Umbilical cord (tissue), 2 donors: ENCODE measurements around the gene CAD. TPM values are rescaled to one million over a fixed set of nuclear protein-coding genes. Genes with fewer than 3 reads are reported as not detected.
"Not testable (repeated sequence)": the region's sequence is repeated elsewhere in the genome, so short reads cannot be mapped to it uniquely, and the experiment has no call there.

Experiments used
- DNase-seq: peaks from one replicate; pipeline ENCODE4 v3.0.0-alpha.2; 2015; ENCODE audit warnings: low spot score
- total RNA-seq: library from RNA; depleted of rRNA; stranded (reverse); fragments of >200 nt; gene quantifications from one replicate; pipeline ENCODE4 v1.2.3, GENCODE V29; 2014; ENCODE audit warnings: low replicate concordance; ENCODE audit not compliant: insufficient read depth

The CAD gene
- total RNA-seq: 45.0 TPM

DNA sequence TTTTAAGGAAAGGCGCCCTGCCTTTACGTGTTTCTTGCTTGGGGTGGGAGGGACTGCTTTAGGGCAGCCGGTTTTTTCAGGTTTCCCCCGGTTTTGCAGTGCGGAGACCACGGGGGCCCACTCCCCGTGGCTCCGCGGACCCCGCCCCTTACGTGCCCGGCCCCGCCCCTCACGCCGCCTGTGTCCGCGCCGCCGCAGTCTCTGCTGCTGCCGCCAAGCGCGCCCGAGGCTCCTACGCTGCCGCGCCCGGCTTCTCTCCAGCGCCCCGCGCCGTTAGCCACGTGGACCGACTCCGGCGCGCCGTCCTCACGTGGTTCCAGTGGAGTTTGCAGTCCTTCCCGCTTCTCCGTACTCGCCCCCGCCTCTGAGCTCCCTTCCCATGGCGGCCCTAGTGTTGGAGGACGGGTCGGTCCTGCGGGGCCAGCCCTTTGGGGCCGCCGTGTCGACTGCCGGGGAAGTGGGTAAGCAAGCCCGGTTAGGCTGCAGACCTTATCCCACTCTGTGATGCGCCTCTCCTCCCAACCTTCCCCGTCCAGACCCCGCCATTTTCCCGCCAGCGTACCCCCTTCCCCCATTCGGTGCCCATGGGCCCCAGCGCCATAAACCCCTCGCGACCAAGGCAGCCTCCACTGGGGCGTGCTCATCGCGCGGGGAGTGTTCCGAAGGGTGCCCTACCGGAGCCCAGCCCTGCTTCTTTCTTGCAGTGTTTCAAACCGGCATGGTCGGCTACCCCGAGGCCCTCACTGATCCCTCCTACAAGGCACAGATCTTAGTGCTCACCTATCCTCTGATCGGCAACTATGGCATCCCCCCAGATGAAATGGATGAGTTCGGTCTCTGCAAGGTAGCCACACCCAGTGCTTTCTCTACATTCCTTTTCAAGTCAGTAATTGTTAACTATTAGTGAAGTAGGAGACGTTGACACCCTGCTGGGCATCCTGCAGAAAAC lies at the start of gene CAD:
Gene CAD (plus strand): TSS at position 197 of the 949 bp plus-strand sequence. CDS start 183 bp downstream, at position 380.
- DNase-seq: peak; percentile 91

DNA sequence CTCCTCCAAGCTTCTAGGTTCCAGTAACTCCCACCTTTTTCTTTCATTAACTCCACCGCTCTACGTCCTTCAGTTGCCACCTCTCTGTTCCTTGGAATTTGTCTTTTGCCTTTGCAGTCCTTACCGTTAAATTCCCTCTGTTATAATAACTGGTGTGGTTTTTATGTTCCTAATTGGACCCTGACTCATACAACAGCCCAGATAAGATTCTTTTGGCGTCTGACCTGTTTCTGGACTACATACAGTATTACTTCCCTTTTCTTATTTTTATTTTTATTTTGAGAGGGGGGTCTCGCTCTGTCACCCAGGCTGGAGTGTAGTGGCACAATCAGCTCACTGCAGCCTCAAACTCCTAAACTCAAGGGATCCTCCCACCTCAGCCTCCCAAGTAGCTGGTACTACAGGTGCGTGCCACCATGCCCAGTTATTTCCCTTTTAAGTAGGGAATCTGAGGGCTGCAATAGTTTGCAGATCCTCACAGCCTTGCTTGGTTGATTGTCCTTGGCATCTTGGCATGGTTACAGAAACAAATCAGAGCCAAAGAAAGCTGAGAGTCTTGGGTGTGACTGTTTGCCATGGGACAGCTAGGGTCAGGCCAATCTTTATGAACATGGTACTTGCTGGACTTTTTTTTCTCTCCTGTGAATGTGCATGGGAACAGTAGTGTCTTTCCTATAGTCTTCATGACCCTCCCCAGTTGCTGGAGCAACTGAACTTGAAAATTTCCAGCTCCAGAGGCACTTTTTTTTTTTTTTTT lies 46.4 kb upstream of the CAD start:
- DNase-seq: no peak

DNA sequence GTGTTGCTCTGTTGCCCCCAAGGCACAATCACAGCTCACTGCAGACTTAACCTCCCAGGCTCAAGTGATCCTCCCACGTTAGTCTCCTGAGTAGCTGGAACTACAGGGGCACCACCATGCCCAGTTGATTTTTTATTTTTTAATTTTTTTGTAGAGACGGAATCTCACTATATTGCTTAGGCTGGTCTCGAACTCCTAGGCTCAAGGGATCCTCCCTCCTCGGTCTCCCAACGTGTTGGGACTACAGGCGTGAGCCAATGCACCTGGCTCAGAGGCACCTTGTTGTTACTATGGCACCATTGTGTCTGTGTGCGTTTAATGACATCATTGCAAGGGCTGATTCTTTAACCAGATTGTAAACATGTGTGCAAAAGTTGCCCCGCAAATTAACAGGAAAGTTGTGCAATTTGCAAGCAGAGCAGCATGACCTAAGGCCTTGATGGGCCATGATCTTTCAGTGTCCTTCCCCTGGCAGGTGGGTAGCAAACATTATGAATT lies 45.8 kb upstream of the CAD start:
- DNase-seq: no peak

DNA sequence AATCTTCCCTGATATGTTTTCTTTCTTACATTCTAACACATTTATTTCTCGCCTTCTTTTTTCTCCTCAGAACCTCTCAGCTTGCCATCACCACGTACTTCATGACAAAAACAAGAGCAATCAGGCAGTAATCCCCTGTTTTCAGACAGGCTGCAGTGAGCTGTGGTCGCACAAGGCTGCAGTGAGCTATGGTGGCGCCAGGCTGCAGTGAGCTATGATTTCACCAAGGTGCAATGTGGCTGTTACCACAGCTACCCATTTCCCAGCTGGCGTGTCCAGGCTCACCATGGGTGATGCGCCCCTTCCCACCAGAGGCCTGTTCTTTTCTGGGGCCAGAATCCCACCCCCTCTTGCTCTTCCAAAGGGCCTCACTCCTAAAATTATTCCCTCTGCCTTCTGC lies 42.5 kb upstream of the CAD start:
- DNase-seq: no peak

DNA sequence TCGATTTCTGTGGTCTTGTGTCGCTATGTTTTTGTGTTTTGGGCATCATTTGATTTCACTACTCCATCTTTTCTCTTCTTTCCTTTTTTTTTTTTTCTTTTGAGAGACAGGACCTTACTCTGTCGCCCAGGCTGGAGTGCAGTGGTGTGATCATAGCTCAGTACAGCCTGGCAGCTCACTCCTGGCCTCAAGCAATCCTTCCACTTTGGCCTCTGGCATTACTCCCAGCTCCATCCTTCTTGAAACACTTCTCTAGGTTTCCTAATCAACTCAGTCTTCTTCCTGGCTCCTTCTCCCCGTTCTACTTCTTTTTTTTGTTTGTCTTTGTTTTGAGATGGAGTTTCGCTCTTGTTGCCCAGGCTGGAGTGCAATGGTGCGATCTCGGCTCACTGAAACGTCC lies 41.8 kb upstream of the CAD start:
- DNase-seq: no peak

DNA sequence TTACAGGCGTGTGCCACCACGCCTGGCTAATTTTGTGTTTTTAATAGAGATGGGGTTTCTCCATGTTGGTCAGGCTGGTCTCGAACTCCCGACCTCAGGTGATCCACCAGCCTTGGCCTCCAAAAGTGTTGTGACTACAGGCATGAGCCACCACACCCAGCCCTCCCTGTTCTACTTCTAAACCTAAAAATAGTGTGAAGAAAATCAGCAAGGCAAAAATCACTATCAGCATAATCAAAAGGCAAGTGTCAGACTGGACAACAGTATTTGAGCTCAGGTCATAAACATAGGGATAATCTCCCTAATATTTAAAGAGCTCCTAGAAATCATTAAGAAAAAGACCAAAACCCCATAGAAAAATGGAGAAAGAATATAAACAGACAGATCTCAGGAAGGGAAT lies 41.4 kb upstream of the CAD start:
- DNase-seq: not testable (repeated sequence)

DNA sequence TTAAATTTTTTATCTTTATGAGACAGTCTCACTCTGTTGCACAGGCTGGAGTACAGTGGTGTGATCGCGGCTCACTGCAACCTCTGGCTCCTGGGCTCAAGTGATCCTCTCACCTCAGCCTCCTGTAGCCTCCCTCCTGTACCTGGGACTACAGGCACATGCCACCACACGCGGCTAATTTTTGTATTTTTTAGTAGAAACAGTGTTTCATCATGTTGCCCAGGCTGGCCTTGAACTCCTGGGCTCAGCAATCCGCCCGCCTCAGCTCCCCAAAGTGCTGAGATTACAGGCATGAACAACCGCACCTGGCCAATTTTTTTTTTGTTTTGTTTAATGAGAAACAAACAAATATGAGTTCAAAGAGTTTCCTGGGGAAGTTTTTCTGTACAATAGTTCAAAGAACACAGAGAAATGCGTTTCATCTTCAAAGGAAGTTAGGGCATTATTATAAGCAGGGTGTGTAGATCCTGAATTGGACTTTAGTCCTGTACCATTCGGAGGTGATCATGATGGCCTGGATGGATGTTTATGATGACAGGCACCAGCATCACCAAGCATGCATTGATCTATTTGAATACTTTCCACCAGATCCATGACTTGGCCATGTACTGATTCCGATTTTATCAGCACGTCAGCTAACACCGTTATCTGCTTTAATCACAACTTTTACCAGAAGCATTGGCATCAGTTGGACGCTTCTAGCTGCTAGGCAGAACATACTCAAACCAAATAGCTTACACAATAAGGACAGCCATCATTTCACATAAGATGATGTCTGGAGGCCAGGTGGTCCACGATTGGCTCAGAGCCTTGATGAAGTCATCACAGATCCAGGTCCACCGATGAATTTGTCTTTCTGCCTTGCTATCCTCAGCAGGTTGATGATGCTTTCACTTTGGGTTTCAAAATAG lies 39.5 kb upstream of the CAD start:
- DNase-seq: no peak

DNA sequence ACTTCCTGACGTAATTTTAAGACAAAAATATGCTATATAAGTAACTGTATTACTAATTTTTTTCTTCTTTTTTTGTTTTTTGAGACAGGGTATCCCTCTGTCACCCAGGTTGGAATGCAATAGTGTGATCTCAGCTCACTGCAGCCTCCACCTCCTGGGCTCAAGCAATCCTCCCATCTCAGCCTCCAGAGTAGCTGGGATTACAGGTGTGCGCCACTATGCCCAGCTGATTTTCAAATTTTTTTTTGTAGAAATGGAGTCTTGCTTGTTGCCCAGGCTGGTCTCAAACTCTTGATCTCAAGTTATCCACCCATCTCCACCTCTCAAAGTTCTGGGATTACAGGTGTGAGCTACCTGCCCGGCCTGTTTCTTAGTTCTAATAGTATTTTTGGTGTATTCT lies 38.7 kb upstream of the CAD start:
- DNase-seq: no peak

DNA sequence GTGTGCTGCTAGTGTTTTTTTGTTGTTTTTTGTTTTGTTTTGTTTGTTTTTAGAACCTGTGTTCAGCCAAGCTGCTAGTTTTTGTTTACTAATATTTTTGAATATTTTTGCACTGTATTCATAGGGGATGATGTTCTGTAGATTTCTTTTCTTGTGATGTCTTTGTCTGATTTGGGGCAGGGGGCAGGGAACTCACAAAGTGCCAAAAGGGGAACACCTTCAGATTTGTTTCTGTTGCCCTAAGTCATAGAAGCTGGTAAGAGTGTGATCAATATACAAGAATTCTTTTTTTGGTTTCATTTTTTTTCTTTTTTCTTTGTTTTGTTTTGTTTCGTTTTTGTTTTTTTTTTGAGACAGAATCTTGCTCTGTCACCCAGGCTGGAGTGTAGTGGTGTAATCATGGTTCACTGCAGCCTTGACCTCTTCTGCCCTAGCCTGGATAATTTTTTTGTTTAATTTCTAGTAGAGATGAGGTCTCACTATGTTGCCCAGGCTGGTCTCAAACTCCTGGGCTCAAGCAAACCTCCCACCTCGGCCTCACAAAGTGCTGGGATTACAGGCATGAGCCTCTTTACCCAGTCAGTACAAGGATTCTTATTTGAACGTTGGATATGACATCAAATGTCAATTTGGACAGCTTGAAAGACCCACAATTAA lies 37.7 kb upstream of the CAD start:
- DNase-seq: no peak

DNA sequence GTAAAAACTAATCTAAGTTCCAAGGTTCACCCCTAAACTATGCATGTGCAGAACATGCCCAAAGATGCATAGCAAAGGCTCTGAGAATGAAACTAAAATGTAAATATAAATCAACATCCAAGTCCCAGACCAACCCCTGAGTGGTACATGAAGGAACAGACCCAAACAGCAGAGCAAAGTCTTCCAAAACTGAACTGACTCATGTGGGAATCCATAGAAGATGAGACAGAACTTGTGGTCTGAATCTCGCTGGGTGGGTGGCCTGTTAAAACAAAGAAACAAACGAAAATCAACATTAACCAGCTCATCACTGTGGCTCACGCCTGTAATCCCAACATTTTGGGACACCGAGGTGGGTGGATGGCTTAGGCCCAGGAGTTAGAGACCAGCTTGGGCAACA lies 34.8 kb upstream of the CAD start:
- no peak for DNase-seq

DNA sequence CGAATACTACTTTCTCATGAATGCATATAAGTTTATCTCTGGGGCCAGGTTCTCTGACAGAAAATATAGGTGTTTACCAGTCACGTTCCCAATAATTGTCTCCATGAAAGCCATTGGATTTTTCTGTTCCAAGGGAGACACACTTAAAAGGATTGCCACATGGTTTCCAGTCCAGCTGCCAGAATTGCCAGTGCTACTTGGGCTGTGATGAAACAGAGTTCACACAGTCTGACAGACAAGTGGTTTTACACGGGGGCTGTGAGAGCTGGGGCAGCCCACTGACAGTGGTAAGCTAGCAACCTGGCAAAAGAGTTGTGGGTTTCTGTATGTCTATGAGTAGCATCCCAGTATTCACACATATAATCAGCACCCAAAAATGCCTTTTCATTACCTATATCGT lies 33.1 kb upstream of the CAD start:
- no peak for DNase-seq

DNA sequence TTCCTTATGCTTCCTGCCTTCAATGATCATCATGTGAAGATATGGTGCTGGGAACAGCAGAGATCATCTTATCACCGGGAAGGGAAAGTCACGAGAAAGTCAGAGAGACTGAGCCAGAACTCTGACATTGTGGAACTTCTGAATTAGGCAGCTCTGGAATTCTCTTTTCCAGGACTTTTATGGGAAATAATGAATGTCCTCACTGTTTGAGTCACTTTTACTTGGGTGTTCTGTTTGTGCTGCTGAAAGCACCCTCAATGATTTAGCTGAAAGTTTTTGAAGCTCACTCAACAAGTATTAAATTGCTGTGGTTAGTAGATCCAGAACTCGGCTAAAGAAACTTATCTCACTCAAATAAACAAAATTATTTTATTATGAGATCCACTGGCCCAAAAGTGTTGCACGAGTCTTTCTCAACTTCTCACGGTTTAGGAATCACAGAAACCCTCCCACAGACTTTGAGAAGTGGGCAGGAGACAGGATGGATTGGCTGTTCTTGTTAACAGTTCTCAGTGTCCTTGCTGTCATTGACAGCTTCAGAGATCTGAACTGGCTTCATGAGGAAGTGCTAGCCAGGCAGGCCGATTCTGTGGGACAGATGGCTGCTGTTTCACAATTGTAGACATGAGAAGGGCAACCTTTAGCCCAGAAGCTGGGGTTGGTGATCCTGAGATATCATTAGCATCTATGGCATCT lies 31.7 kb upstream of the CAD start:
- peak; percentile 17 for DNase-seq

DNA sequence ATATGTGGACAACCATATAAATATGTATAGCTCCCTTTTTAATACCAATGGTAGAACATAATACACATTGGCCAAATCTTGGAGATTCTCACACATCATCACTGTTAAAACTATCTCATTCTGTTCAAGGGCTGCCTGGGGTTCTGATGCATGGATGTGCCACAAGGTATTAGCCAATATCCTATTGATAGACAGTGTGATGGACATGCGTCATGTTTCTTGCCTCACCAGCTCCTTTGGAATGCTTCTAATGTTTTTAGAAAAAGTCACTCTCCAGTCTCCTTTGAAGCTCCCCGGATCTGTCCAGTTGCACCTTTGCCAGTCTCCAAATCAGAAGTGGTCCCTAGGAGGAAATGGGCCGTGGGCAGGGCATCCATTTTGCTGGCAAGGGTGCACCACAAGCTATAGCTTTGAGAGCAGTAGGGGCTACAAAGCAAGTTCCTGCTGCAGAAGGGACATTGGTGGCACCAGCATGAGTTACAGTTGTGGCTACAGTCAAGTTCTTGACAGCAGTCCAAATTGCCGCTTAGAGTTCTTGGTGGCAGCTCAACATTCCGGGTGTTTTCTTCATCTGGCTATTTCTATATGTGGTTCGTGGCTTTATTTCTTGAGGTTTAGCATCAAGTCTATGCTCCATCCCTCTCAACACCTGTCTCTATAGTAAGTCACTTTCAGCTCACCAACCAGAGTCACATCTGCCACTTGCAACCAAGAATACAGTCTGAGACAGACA lies 30.4 kb upstream of the CAD start:
- no peak for DNase-seq

DNA sequence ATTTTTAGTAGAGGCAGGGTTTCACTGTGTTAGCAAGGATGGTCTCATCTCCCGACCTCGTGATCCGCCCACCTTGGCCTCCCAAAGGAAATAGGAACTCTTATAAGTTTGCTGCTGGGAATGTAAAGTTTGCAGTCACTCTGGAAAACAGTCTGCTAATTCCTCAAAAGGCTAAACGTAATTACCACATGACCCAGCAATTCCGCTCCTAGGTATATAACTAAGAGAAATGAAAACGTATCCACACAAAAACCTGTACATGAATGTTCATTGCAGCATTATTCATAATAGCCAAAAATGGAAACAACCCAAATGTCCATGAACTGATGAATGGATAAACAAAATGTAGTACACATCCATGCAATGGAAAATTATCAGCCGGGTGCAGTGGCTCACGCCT lies 27.2 kb upstream of the CAD start:
- no peak for DNase-seq

DNA sequence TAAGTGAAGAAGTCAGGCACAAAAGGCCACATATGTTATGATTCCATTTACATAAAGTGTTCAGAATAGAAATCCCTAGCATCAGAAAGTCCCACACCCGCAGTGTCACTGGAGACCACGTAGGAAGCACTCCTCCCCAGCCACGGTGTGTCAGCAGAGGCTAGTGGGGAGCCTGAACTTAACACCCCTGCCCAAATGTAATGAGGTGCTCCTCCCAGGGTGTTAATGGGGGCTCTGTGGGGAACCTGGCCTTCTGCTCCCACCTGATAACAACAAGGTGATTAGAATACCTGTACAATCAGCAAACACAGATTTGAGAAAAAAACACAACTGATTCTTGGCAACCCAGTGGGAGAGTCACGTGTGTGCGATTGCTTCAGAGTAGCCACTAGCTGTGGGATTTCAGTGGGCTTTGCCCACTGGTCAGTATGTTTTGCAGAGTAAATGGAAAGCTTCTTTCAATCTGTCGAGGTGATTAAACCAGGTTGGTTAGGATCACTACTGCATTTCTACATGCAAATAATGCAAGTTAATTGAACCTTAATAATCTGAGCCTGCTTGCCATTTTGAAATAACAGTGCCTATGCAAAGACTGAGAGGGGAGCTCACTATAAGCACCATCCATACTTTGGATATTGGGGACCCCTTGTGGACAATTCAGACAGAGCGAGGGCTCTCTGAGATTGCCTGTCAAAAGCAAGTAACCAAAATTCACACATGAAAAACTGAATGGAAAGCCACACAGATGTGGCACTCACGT lies 25.9 kb upstream of the CAD start:
- peak; percentile 68 for DNase-seq

DNA sequence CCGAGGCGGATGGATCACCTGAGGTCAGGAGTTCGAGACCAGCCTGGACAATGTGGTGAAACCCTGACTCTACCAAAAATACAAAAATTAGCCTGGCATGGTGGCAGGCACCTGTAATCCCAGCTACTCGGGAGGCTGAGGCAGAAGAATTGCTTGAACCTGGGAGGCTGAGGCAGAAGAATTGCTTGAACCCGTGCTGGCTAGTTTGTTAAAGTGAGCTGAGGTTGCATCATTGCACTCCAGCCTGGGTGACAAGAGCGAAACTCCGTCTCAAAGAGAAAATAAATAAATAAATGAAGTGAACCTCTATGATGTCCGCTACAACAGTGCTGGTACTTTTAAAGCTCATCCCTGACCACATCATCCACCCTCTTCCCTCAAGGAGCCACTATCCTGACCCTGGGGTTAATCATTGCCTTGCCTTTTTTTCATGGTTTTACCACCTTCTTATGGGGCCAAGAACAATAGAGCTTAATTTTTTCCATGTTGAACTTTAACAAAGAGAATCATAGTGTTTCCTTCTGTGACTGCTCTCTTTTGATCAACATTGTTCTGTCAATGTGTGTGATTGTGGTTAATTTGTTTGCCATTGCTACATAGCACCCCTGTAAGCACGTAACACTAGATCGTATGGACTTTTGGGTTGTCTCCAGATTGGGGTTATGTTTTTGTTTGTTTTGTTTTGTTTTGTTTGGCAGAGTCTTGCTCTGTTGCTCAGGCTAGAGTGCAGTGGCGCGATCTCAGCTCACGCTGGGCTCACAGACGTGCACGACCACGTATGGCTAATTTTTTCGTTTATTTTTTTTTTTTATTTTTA lies 22.4 kb upstream of the CAD start:
- DNase-seq: no peak

DNA sequence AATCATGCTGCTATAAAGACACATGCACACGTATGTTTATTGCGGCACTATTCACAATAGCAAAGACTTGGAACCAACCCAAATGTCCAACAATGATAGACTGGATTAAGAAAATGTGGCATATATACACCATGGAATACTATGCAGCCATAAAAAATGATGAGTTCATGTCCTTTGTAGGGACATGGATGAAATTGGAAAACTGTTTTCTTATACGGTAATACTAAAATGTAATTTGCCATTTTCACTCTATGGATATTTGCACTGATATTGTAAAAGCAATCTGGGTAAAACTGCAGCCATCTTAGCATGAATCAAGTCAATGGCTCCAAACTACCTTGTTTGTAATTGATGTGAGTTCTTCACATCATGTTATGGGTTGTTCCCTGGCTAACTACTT lies 21.4 kb upstream of the CAD start:
- not testable (repeated sequence) for DNase-seq

DNA sequence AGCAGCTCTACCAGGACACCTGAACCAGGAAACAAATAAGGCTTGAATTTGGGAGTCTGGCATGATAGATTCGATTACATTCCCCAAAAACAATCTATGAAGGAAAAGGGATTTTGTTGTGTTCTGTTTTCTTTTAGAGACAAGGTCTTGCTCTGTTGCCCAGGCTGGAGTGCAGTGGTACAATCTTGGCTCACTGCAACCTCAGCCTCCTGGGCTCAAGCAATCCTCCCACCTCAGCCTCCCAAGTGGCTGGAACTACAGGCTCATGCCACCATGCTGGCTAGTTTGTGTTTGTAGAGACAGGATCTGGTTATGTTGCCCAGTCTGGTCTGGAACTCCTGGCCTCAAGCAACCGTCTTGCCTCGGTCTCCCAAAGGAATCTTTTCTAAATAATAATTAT lies 19.1 kb upstream of the CAD start:
- not testable (repeated sequence) for DNase-seq
